GM19372 (cell line): ENCODE measurements around the gene BAIAP3.
"Not testable (repeated sequence)": the region's sequence is repeated elsewhere in the genome, so short reads cannot be mapped to it uniquely, and the experiment has no call there.

Experiments used
- ATAC-seq: cut with Tn5 transposase; IDR thresholded peaks from one replicate; pipeline ENCODE4 v1.9.1; 2021; ENCODE audit warnings: mild to moderate bottlenecking, low read depth, moderate library complexity; ENCODE audit not compliant: unreplicated experiment

The BAIAP3 gene, protein sequence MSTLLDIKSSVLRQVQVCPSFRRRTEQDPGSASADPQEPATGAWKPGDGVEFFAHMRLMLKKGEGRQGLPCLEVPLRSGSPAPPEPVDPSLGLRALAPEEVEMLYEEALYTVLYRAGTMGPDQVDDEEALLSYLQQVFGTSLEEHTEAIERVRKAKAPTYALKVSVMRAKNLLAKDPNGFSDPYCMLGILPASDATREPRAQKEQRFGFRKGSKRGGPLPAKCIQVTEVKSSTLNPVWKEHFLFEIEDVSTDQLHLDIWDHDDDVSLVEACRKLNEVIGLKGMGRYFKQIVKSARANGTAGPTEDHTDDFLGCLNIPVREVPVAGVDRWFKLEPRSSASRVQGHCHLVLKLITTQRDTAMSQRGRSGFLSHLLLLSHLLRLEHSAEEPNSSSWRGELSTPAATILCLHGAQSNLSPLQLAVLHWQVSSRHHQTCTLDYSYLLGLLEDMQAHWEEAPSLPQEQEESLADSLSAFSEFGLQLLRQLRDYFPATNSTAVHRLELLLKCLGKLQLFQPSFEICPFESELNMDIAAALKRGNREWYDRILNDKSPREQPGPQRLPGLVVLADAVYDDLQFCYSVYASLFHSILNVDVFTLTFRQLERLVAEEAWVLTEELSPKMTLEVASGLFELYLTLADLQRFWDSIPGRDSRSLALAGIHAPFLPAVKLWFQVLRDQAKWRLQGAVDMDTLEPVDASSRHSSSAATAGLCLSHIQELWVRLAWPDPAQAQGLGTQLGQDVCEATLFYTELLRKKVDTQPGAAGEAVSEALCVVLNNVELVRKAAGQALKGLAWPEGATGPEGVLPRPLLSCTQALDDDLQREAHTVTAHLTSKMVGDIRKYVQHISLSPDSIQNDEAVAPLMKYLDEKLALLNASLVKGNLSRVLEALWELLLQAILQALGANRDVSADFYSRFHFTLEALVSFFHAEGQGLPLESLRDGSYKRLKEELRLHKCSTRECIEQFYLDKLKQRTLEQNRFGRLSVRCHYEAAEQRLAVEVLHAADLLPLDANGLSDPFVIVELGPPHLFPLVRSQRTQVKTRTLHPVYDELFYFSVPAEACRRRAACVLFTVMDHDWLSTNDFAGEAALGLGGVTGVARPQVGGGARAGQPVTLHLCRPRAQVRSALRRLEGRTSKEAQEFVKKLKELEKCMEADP

DNA sequence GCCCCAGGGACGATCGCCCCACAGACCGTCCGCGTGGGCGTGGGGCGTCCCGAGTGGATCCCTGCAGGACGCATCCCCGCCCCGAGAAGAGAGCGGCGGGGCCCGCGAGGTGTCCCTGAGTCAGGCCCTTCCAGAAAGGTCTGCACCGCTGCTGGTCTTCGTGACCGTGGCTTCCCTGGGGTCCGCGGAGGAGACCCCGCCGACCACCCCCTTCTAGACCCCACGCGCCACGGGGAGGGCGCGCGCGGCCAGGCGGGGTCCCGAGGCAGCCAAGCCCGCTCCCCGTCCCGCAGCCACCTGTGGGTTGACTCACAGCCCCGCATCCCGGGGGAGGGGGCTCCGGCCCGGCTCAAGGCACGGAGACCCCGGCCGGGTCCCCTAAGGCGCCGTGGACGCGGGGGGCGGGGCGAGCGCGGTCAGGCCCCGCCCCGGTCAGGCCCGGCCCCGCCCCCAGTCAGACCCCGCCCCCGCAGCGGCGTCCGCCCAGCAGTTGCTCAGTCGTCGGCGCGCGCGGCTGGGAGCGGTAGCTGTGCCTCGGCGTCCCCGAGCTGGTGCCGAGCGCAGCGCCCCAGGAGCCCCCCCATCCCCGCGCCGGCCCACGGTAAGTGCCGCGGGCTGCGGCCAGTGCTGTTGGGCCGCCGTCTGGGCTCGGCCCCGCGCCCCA lies at the start of gene BAIAP3:
Gene BAIAP3 (plus strand): TSS at position 497 of the 664 bp plus-strand sequence. CDS start 4,905 bp downstream, outside the sequence.
- no peak for ATAC-seq

DNA sequence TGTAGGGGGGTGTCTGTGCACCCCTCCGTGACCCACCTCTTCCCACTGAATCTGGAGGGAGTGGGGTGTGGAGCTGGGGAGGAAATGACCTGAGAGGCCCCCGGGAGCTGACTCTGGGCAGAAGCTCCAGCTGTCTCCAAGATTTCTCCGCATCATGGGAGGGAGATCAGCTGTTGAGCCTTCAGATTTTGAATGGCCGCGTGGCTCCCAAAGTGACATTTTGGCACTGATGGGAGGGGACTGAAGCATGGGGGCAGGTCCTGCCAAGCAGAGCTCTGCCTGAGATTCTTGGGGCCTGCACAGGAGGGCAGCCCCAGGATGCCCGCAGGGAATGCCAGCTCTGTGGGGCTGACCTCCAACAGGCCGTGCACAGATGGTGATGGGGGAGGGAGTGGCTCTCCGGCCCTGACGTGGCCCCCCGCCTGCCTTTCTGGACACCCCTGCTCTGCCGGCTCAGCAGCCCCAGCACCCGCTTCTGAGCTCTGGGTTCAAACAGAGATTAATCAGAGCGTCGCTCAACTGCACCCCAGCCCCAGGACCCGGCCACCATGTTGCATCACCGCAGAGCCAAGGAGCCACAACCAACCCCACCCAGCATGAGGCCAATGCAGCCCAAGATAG lies 49.3 kb upstream of the BAIAP3 start:
- no peak for ATAC-seq

DNA sequence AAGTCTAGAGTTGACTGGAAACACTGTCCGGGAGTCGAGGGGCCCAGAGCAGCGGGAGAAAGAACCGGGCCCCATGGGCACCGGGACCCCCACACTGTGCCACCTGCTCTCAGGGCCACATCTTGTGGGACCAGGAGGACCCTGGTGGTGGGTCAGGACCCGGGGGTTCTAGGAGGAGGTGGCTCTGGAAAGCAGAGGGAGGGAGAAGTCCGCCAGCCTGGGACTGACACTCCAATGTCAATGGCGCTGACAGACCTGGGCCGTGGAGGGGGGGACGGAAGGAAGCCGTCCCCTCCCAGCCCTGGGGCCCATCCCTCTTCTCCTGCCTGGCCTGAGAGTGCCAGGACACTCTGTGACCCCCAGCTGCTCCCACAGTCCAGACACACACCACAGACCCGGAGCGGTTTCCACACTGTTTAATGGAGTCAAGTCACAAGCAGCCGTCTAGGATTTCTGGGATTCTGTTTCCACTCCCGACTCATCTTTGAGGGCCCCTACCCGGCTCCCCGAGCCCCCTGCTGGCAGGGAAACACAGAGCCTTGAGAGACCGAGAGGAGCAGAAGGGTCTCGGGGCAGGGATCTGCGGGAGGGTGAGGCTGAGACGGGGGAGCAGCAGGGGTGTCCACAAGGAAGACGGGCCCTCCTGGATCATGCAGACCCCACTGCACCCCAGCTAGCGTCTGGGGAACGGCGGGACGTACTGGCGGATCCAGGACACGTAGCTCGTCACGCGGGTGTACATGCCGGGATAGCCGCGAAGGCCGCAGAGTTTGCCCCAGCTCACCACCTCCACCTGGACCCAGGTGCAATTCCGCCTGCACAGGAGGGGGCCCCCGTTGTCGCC lies 47.6 kb upstream of the BAIAP3 start:
- no peak for ATAC-seq

GRCh38 chr16:1286513-1287094 lies 46.8 kb upstream of the BAIAP3 start:
- ATAC-seq: no peak

DNA sequence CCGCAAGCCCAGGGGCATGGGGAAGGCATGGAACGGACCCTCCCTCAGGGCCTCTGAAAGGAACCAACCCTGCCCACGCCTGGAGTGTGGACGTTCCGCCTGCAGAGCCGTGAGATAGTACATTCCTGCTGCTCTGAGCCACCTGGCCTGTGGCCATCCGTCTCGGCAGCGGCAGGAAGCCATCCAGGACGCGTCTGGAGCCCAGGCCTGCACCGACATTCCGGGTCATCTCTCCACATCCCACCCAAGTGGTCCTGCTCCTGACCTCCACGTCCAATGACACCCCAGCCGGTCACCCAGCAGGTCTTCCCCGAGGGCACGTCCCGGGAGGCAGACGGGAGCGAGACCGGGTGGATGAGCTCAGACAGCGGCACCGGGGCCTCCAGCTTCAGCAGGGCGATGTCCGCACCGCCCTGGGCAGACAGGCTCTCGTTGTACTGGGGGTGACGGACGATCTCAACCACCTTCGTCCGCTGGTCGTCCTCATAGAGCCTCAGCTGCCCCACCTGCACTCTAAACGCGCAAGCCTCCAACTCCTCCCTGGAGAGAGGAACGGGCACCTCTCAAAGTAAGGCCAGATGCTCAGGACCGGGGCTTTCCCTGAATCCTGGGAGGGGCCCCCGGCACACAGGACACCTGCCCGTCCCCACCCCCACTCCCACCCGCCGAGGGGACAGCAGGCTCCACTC lies 45.3 kb upstream of the BAIAP3 start:
- no peak for ATAC-seq

DNA sequence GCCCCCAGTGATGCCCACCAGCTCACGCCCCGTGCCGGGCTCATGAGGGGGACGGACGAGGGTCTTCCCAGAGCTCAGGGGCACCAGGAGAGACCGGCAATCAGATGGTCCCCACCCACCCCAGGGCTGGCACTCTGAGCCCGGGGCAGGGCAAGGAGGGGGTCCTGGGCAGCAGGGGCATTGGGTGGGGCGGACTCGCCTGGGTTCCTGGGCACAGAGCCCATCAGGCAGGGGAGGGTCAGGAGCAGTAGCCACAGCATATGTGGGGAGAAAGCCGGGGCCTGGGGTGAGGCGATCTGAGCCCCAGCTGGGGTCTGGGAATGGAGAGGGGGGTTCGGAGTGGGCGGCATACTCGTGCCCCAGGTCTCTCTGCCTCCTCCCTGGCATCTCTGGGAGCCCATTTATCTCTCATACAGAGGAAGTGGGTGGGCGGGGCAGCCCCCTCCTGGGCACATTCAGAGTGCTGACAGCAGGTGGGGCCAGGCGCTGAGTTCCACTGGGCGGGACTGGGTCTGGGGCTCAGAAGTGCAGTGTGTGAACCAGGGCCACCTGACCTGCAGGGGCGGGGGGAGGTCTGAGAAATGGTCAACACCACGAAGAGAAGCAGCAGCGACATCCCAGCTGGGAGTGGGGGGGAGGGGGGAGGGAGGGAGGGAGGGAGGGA lies 44.5 kb upstream of the BAIAP3 start:
- no peak for ATAC-seq

- ATAC-seq: no peak
Observed at GRCh38 chr16:1289477-1289866, 44.0 kb upstream of the BAIAP3 start.

DNA sequence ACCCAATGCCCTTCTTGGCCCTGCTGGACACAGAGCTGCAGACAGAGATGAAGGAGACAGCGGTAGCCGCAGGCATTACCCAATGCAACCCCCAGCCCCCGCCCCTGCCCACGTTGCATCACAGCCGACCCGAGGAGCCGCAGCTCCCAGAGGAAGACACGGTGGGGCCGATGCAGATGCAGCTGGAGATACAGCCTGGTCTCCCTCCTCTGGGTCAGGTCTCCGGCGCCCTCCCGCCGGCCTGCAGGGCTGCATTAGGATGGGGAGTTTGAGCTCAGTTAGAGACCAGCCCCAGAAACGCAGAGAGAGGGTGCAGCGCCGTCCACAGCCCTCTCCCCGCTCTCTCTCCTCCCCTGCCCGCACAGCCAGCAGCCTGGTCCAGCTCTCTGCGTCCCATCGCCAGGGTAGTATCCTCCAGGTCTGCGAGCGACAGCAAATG lies 43.4 kb upstream of the BAIAP3 start:
- ATAC-seq: no peak

DNA sequence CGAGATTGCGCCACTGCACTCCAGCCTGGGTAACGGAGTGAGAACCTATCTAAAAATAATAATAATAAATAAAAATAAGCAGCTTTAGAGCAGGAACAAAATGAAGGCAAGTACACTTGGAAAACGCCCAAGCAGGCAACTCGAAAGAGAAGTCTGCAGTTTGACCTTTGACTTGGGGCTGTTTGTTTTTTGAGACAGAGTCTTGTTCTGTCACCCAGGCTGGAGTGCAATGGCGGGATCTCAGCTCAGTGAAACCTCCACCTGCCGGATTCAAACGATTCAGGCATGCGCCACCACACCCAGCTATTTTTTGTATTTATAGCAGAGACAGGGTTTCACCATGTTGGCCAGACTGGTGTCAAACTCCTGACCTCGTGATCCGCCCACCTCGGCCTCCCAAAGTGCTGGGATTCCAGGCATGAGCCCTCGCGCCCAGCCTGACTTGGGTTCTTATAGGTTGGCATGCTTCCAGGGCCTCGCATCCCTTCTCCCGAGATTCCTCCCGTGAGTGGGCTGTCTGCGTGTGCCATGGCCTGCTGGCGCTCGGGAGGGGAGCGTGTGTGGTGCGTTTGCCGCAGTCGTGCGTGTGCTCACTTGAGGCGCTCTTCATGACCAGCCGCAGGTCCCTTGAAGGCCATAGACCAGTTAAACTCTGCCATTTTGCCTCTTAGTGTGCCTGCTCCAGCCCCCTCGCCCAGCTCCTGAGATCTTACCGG lies 42.4 kb upstream of the BAIAP3 start:
- no peak for ATAC-seq

- ATAC-seq: no peak
Observed at GRCh38 chr16:1291576-1291974, 41.9 kb upstream of the BAIAP3 start.

- ATAC-seq: not testable (repeated sequence)
Observed at GRCh38 chr16:1292208-1292607, 41.2 kb upstream of the BAIAP3 start.

DNA sequence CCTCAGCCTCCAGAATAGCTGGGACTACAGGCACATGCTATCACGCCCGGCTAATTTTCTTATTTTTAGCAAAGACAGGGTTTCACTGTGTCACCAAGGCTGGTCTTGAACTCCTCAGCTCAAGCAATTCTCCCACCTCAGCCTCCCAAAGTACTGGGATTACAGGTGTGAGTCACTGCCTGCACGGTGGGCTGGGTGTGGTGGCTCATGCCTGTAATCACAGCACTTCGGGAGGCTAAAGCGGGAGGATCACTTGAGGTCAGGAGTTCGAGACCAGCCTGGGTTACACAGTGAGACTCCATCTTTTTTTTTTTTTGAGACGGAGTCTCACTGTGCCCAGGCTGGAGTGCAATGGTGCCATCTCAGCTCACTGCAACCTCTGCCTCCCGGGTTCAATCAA lies 40.6 kb upstream of the BAIAP3 start:
- ATAC-seq: not testable (repeated sequence)

DNA sequence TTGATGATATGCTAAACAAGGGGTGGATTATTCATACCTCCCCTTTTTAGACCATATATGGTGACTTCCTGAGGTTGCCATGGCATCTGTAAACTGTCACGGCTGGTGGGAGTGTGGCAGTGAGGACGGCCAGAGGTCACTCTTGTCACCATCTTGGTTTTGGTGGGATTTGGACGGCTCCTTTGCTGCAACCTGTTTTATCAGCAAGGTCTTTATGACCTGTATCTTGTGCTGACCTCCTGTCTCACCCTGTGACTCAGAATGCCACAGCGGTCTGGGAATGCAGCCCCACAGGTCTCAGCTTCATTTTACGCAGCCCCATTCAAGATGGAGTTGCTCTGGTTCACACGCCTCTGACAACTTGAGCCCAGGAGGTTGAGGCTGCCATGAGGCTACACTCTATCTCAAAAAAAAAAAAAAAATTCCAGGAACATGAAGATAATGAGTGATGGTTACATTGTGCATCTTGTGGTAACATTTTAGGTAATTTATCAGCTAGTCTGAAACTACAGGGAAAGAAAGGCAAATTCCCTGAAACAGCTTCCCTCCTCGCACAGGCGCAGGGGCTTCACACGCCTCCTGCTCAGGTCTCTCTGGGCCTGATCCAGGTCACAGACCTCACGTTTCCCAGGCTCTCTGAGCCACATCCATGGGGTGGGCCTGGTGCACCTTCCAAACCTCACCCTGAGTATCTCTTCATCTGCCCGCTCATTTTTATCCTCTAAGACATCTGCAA lies 39.4 kb upstream of the BAIAP3 start:
- ATAC-seq: no peak

GRCh38 chr16:1295465-1295864 lies 38.0 kb upstream of the BAIAP3 start:
- ATAC-seq: no peak

GRCh38 chr16:1296688-1297017 lies 36.8 kb upstream of the BAIAP3 start:
- ATAC-seq: not testable (repeated sequence)

DNA sequence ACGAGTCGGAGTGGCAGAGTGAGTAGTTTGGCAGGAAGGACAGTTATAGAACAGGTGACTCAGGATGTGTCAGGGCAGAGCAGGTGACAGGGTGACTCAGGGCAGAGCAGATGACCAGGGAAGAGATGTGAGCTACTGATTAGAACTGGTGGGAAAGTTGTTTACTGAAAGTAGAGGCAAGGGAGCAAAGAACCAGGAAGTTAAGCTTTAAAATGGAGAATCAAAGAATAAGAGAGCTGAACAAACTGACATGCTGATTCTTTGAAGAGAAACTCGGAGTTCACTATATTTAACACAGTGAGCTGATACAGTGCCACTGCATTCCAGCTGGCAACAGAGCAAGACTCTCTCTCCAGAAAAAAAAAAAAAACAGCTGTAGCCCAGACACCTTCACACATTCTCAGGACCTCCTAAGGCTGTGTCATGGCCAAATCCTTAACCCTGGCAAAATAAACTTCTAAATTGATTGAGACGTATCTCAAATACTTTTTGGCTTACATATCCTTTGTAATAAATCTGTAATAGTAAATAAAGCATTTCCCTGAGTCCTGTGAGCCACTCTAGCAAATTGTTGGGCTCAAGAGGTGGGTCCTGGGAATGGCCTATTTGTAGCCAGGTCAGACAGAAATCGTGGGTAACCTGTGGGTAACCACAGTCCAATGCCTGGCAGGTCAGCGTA lies 36.3 kb upstream of the BAIAP3 start:
- no peak for ATAC-seq
